IMR-90 (cell line): ENCODE results near the gene R3HDM4. TPM values are rescaled to one million over a fixed set of nuclear protein-coding genes. Genes with fewer than 3 reads are reported as not detected.
A peak's percentile ranks its signal among the peaks of the same experiment; 100 is the strongest.

Experiments used
- ATAC-seq: fragments of 200-7000 bp; cut with Tn5 transposase; 2 replicates; pipeline ENCODE4 v1.9.1; 2020; ENCODE audit warnings: low read depth, mild to moderate bottlenecking, moderate library complexity
- BruUV-seq: library from RNA; stranded (reverse); fragments of 400-500 nt; replicated peaks from 2 replicates; lab custom pipeline; 2021; lab: Mats Ljungman, UMichigan
- CTCF ChIA-PET: fragments of 300-600 bp; formaldehyde crosslinking; extraction: SDS; loops from one replicate; lab custom pipeline; 2021; ENCODE audit warnings: antibody characterized with exemption; lab: Yijun Ruan, JAX
- POLR2A ChIA-PET: fragments of 300-600 bp; sonication (Branson Sonifier 250); formaldehyde crosslinking; loops from one replicate; lab custom pipeline; 2022; ENCODE audit warnings: antibody characterized with exemption; ENCODE audit not compliant: unreplicated experiment; lab: Charles Lee
- DNase-seq: peaks from one replicate; pipeline ENCODE4 v3.0.0; 2013
- H2AFZ ChIP-seq: replicated peaks from 2 replicates; pipeline ENCODE3; 2013; ENCODE audit warnings: low read length, mild to moderate bottlenecking; ENCODE audit not compliant: poor library complexity
- H2AK5ac ChIP-seq: 2 replicates; pipeline ENCODE4 v1.6.1; 2013; ENCODE audit warnings: low read depth, low read length, inconsistent platforms
- H2AK9ac ChIP-seq: replicated peaks from 2 replicates; pipeline ENCODE3; 2013; ENCODE audit warnings: mild to moderate bottlenecking, low read depth, low read length, moderate library complexity; ENCODE audit not compliant: poor library complexity
- H2BK120ac ChIP-seq: 2 replicates; pipeline ENCODE4 v1.6.1; 2013; ENCODE audit warnings: low read depth, low read length, inconsistent platforms
- H2BK15ac ChIP-seq: 3 replicates; pipeline ENCODE4 v1.6.1; 2013; ENCODE audit warnings: low read depth, low read length, inconsistent platforms
- H2BK20ac ChIP-seq: 2 replicates; pipeline ENCODE4 v1.6.1; 2013; ENCODE audit warnings: low read depth, mild to moderate bottlenecking, inconsistent platforms, low read length, moderate library complexity
- H2BK5ac ChIP-seq: 2 replicates; pipeline ENCODE4 v1.6.1; 2013; ENCODE audit warnings: mild to moderate bottlenecking, low read depth, low read length, inconsistent platforms; ENCODE audit not compliant: poor library complexity, severe bottlenecking
- H3K14ac ChIP-seq: replicated peaks from 2 replicates; pipeline ENCODE4 v1.6.1; 2013; ENCODE audit warnings: low read depth, low read length, inconsistent platforms
- H3K18ac ChIP-seq: 2 replicates; pipeline ENCODE4 v1.6.1; 2013; ENCODE audit warnings: low read depth, low read length, control low read depth
- H3K23ac ChIP-seq: 2 replicates; pipeline ENCODE4 v1.6.1; 2013; ENCODE audit warnings: low read depth, low read length, inconsistent platforms
- H3K27ac ChIP-seq: 2 replicates; pipeline ENCODE4 v1.5.1; 2013; ENCODE audit warnings: mild to moderate bottlenecking, control low read depth, low read length; ENCODE audit not compliant: insufficient read depth
- H3K27me3 ChIP-seq: 2 replicates; pipeline ENCODE4 v1.6.1; 2013; ENCODE audit warnings: low read length; ENCODE audit not compliant: control insufficient read depth, insufficient read depth
- H3K36me3 ChIP-seq: 2 replicates; pipeline ENCODE4 v1.6.1; 2013; ENCODE audit warnings: low read length, mixed read lengths; ENCODE audit not compliant: control insufficient read depth, insufficient read depth
- H3K4ac ChIP-seq: 2 replicates; pipeline ENCODE4 v1.6.1; 2013; ENCODE audit warnings: low read depth, low read length, inconsistent platforms
- H3K4me1 ChIP-seq: 2 replicates; pipeline ENCODE4 v1.6.1; 2013; ENCODE audit warnings: low read length, mixed read lengths; ENCODE audit not compliant: control insufficient read depth, insufficient read depth
- H3K4me2 ChIP-seq: 2 replicates; pipeline ENCODE4 v1.6.1; 2013; ENCODE audit warnings: low read depth, mild to moderate bottlenecking, control low read depth, low read length, moderate library complexity
- H3K4me3 ChIP-seq: 2 replicates; pipeline ENCODE4 v1.5.1; 2013; ENCODE audit warnings: low read depth, mild to moderate bottlenecking, control low read depth, low read length, moderate library complexity; ENCODE audit not compliant: insufficient read depth
- H3K56ac ChIP-seq: 2 replicates; pipeline ENCODE4 v1.6.1; 2013; ENCODE audit warnings: low read length, inconsistent platforms; ENCODE audit not compliant: insufficient read depth; ENCODE audit errors: extremely low read depth
- H3K79me1 ChIP-seq, 2 experiments: 2 replicates each; pipeline ENCODE4 v1.6.1; 2013; ENCODE audit warnings: low read length in 2 of 2, inconsistent platforms in 1 of 2, low read depth in 1 of 2
- H3K9ac ChIP-seq: 2 replicates; pipeline ENCODE4 v1.6.1; 2013; ENCODE audit warnings: low read depth, low read length, control low read depth
- H3K9me1 ChIP-seq: 2 replicates; pipeline ENCODE4 v1.6.1; 2013; ENCODE audit warnings: low read length, inconsistent platforms; ENCODE audit not compliant: insufficient read depth
- H3K9me3 ChIP-seq: 2 replicates; pipeline ENCODE4 v1.6.1; 2013; ENCODE audit warnings: low read length; ENCODE audit not compliant: control insufficient read depth, insufficient read depth
- H4K20me1 ChIP-seq: 2 replicates; pipeline ENCODE4 v1.6.1; 2013; ENCODE audit warnings: low read length, inconsistent platforms; ENCODE audit not compliant: insufficient read depth
- H4K5ac ChIP-seq: 2 replicates; pipeline ENCODE4 v1.6.1; 2013; ENCODE audit warnings: mild to moderate bottlenecking, low read depth, low read length, control low read depth
- H4K8ac ChIP-seq, 2 experiments: 2 replicates each; pipeline ENCODE4 v1.6.1; 2013; ENCODE audit warnings: low read depth in 2 of 2, low read length in 2 of 2, control low read depth in 1 of 2, inconsistent platforms in 1 of 2
- H4K91ac ChIP-seq: 2 replicates; pipeline ENCODE4 v1.6.1; 2013; ENCODE audit warnings: low read depth, low read length, inconsistent platforms; ENCODE audit not compliant: insufficient read depth
- CEBPB ChIP-seq: IDR thresholded peaks from 2 replicates; pipeline ENCODE4 v1.6.1; 2012; ENCODE audit warnings: low read depth, low read length, improper control_type of control experiment
- CTCF ChIP-seq: conservative IDR thresholded peaks from 2 replicates; pipeline ENCODE4 v1.5.1; 2012; ENCODE audit warnings: mild to moderate bottlenecking, low read depth, low read length, improper control_type of control experiment
- MAFK ChIP-seq: IDR thresholded peaks from 2 replicates; pipeline ENCODE4 v1.6.1; 2012; ENCODE audit warnings: low read depth, low read length, improper control_type of control experiment
- POLR2A ChIP-seq: IDR thresholded peaks from 2 replicates; pipeline ENCODE4 v1.6.1; 2012; ENCODE audit warnings: mild to moderate bottlenecking, low read depth, low read length
- SMC3 ChIP-seq: fragments of 150-350 bp; IDR thresholded peaks from 2 replicates; pipeline ENCODE4 v1.6.1; 2016; ENCODE audit warnings: low read depth, mild to moderate bottlenecking, antibody characterized with exemption, low read length, moderate library complexity
- WGBS, 2 experiments: methylation state at CpG; one replicate each; pipeline versions ENCODE4 v1.1.5 to v1.1.7; 2013; ENCODE audit warnings: missing lambda C conversion rate in 2 of 2; ENCODE audit not compliant: insufficient read length in 1 of 2; ENCODE audit errors: extremely low coverage in 2 of 2; 5-methylcytosine and 5-hydroxymethylcytosine counted together
- dilution Hi-C: fragments of 300-500 bp; cut with HindIII; formaldehyde crosslinking; loops from one replicate; pipeline ENCODE4 v1.14.3; 2018; ENCODE audit warnings: low sequenced_read_pairs; ENCODE audit not compliant: unreplicated experiment
- in situ Hi-C: fragments of 300-500 bp; cut with MboI; formaldehyde crosslinking; loops from 3 replicates; pipeline ENCODE4 v1.14.3; 2019; ENCODE audit warnings: low sequenced_read_pairs, inconsistent platforms, mixed read lengths
- intact Hi-C: fragments of 100-400 bp; cut with micrococcal nuclease; formaldehyde crosslinking; loops from 2 replicates; pipeline ENCODE4 v1.10.0; 2022
- polyA plus RNA-seq, 3 experiments: library from polyadenylated mRNA; depleted of rRNA; stranded (reverse); fragments of >200 nt; gene quantifications; 2 replicates each; pipeline ENCODE4 v1.2.3, GENCODE V29; 2012; ENCODE audit warnings: low replicate concordance in 1 of 3
- total RNA-seq: library from RNA; depleted of rRNA; stranded (reverse); fragments of >200 nt; gene quantifications from 2 replicates; pipeline ENCODE4 v1.2.3, GENCODE V29; 2012

Gene R3HDM4
- total and polyA plus RNA-seq, 2 of the 4 experiments (the other 2 are of a cell fraction), result 9.0 to 51.5 TPM

- intact Hi-C loops, result loop anchor here (2.0 kb wide), 1 partner anchor 313 kb away; the partner anchor contains the start of gene ATP5F1D
- peak overlapping the region; percentile 79; the same call in 1 of the 2 replicates for H4K91ac ChIP-seq
- no peak for DNase-seq
- peak overlapping the region; percentile 87 for H2BK5ac ChIP-seq
- H3K23ac ChIP-seq, result peak overlapping the region; percentile 56; the same call in 1 of the 2 replicates
- peak overlapping the region; percentile 98 for H3K9ac ChIP-seq
- H2AK5ac ChIP-seq, result peak overlapping the region; percentile 92
- BruUV-seq, result no TSS peak
- H2BK15ac ChIP-seq, result no peak overlapping the region; the same call in 2 of the 3 replicates
- in situ Hi-C loops, result no loop called here
- WGBS, 2 experiments, result no CpG with 5 or more reads among the region's 15 CpGs
- ChIA-PET CTCF (interaction anchor here (1.2 kb wide), 1 partner anchor 56 kb away, joined by 3 read pairs; no protein-coding TSS in a partner anchor), POLR2A (no interaction called here)
- H3K36me3 ChIP-seq, result peaks cover 30% of the 10 kb centered on the region
- peak overlapping the region; percentile 50; the same call in 1 of the 2 replicates for H4K5ac ChIP-seq
- no peak overlapping the region for H2BK20ac ChIP-seq
- no peaks in the 10 kb centered on the region; the same call in 1 of the 2 replicates for H3K9me1 ChIP-seq
- peaks cover 7 to 45% of the 10 kb centered on the region in 2 experiments for H3K79me1 ChIP-seq
- H3K9me3 ChIP-seq, result no peaks in the 10 kb centered on the region
- H3K18ac ChIP-seq, result peak overlapping the region; percentile 55; the same call in 1 of the 2 replicates
- H2AK9ac ChIP-seq, result peak overlapping the region; percentile 98
- H4K20me1 ChIP-seq, result peaks cover 10% of the 10 kb centered on the region
- H3K4me1 ChIP-seq, result peaks cover 10% of the 10 kb centered on the region
- dilution Hi-C loops, result no loop called here
- 0 out of 2 replicates have a peak, but pooled peaks have one; percentile 3 for ATAC-seq
- peak overlapping the region; percentile 96 for H3K4me3 ChIP-seq
- no peaks in the 10 kb centered on the region for H3K27me3 ChIP-seq
- H2AFZ ChIP-seq, result peak overlapping the region; percentile 21
- H3K4me2 ChIP-seq, result peak overlapping the region; percentile 56
- H2BK120ac ChIP-seq, result peak overlapping the region; percentile 64
- H3K14ac ChIP-seq, result peak overlapping the region; percentile 92
- peak overlapping the region; percentile 84 for H3K4ac ChIP-seq
- H4K8ac ChIP-seq, result peak overlapping the region; percentile 36 to 50; a peak in 3 of 4 replicates
- H3K27ac ChIP-seq, result peak overlapping the region; percentile 97
- TF ChIP-seq SMC3 (no peak), POLR2A (0 out of 2 replicates have a peak, but pooled peaks have one; percentile 4), MAFK (peak; percentile 72), CTCF (no peak), CEBPB (no peak)
- H3K56ac ChIP-seq, result no peak overlapping the region
Measured at GRCh38 chr19:927351-927779, 14.3 kb upstream of the R3HDM4 start.
